Thoracic aorta (tissue), 2 donors: ENCODE data around the gene KAT6B. TPM values are rescaled to one million over a fixed set of nuclear protein-coding genes. Genes with fewer than 3 reads are reported as not detected.

Experiments used
- ATAC-seq: fragments of 150-250 bp; one replicate; pipeline ENCODE4 v1.8.0; 2017; ENCODE audit warnings: low read depth; ENCODE audit not compliant: insufficient number of reproducible peaks, low FRiP score
- DNase-seq: peaks from one replicate; pipeline ENCODE4 v3.0.0-alpha.2; 2020; ENCODE audit warnings: low spot score
- H3K27ac ChIP-seq, 2 donors: fragments of 200-600 bp; sonication (generic); 1 replicate in 1 of 2; 2 replicates in 1 of 2; pipeline ENCODE4 v1.5.1; 2016; ENCODE audit warnings: mild to moderate bottlenecking in 2 of 2, moderate library complexity in 2 of 2
- H3K27me3 ChIP-seq: fragments of 200-600 bp; sonication (generic); replicated peaks from 2 replicates; pipeline ENCODE4 v1.6.0; 2016; ENCODE audit warnings: mild to moderate bottlenecking; ENCODE audit not compliant: insufficient read depth
- H3K36me3 ChIP-seq: fragments of 200-600 bp; sonication (generic); one replicate; pipeline ENCODE4 v1.5.1; 2016
- H3K4me1 ChIP-seq, 2 donors: fragments of 200-600 bp; sonication (generic); 1 replicate in 1 of 2; 2 replicates in 1 of 2; pipeline versions ENCODE4 v1.5.1 to v1.6.0; 2016; ENCODE audit warnings: low read depth in 2 of 2, mild to moderate bottlenecking in 1 of 2; ENCODE audit not compliant: control insufficient read depth in 1 of 2
- H3K4me3 ChIP-seq: fragments of 200-600 bp; sonication (generic); 2 replicates; pipeline ENCODE4 v1.5.1; 2016; ENCODE audit warnings: mild to moderate bottlenecking
- H3K9me3 ChIP-seq: fragments of 200-600 bp; sonication (generic); 2 replicates; pipeline ENCODE4 v1.5.1; 2016
- total RNA-seq, 2 donors: library from RNA; depleted of rRNA; stranded (reverse); fragments of >200 nt; gene quantifications; one replicate each; pipeline versions ENCODE4 v1.1.0 to v1.2.3, GENCODE V29; 2016
- TF ChIP-seq, protein P1 (sequence below): fragments of 200-600 bp; sonication (generic); IDR thresholded peaks from one replicate; pipeline ENCODE4 v1.5.1; 2019; ENCODE audit warnings: antibody characterized with exemption

Gene KAT6B
- total RNA-seq, 2 donors from 2014 or later: 38.4 to 46.9 TPM

- TF ChIP-seq, protein P1, sequence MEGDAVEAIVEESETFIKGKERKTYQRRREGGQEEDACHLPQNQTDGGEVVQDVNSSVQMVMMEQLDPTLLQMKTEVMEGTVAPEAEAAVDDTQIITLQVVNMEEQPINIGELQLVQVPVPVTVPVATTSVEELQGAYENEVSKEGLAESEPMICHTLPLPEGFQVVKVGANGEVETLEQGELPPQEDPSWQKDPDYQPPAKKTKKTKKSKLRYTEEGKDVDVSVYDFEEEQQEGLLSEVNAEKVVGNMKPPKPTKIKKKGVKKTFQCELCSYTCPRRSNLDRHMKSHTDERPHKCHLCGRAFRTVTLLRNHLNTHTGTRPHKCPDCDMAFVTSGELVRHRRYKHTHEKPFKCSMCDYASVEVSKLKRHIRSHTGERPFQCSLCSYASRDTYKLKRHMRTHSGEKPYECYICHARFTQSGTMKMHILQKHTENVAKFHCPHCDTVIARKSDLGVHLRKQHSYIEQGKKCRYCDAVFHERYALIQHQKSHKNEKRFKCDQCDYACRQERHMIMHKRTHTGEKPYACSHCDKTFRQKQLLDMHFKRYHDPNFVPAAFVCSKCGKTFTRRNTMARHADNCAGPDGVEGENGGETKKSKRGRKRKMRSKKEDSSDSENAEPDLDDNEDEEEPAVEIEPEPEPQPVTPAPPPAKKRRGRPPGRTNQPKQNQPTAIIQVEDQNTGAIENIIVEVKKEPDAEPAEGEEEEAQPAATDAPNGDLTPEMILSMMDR: no peak
- no peak overlapping the region for H3K4me3 ChIP-seq
- H3K9me3 ChIP-seq: peaks cover 3% of the 10 kb centered on the region
- ATAC-seq: no peak
- DNase-seq: no peak
- no peak overlapping the region for H3K27ac ChIP-seq
- H3K4me1 ChIP-seq: no peaks in the 10 kb centered on the region
- no peaks in the 10 kb centered on the region for H3K27me3 ChIP-seq
- no peaks in the 10 kb centered on the region for H3K36me3 ChIP-seq
These were observed 255.0 kb downstream of the KAT6B start for GRCh38 chr10:75081379-75081778.
